HS-5 (cell line): ENCODE measurements around the gene ACSL6.

ENCODE experiments used
- DNase-seq: peaks from one replicate; pipeline ENCODE4 v3.0.0-alpha.2; 2012; ENCODE audit warnings: low read depth

The ACSL6 gene

GRCh38 chr5:132011622-132012343 lies at the start of gene ACSL6:
TSS of gene ACSL6 (minus strand) at chr5:132011658. CDS start at chr5:132011553, 105 bp downstream.
- DNase-seq: no peak

GRCh38 chr5:132060501-132061161 lies 49.2 kb upstream of the ACSL6 start, which contains the start of gene IL3:
TSS of gene IL3 (plus strand) at chr5:132060655. CDS start at chr5:132060707, 52 bp downstream.
- DNase-seq: no peak

GRCh38 chr5:132059696-132060500 lies 48.4 kb upstream of the ACSL6 start:
- no peak for DNase-seq

- DNase-seq: no peak
Observed at GRCh38 chr5:132059043-132059695, 47.7 kb upstream of the ACSL6 start.

GRCh38 chr5:132058646-132059042 lies 47.2 kb upstream of the ACSL6 start:
- DNase-seq: no peak

GRCh38 chr5:132057498-132058255 lies 46.2 kb upstream of the ACSL6 start:
- no peak for DNase-seq

- DNase-seq: no peak
Observed at GRCh38 chr5:132056610-132057497, 45.4 kb upstream of the ACSL6 start.

GRCh38 chr5:132055808-132056609 lies 44.6 kb upstream of the ACSL6 start:
- DNase-seq: no peak

GRCh38 chr5:132055441-132055807 lies 44.0 kb upstream of the ACSL6 start:
- no peak for DNase-seq

- no peak for DNase-seq
Observed at GRCh38 chr5:132054697-132055440, 43.4 kb upstream of the ACSL6 start.

GRCh38 chr5:132054031-132054696 lies 42.7 kb upstream of the ACSL6 start:
- no peak for DNase-seq

- no peak for DNase-seq
Observed at GRCh38 chr5:132053483-132053882, 42.0 kb upstream of the ACSL6 start.

GRCh38 chr5:132052520-132052919 lies 41.1 kb upstream of the ACSL6 start:
- DNase-seq: no peak

- DNase-seq: no peak
Observed at GRCh38 chr5:132050661-132051552, 39.4 kb upstream of the ACSL6 start.

- no peak for DNase-seq
Observed at GRCh38 chr5:132050136-132050535, 38.7 kb upstream of the ACSL6 start.

- no peak for DNase-seq
Observed at GRCh38 chr5:132049559-132049958, 38.1 kb upstream of the ACSL6 start.

GRCh38 chr5:132049093-132049492 lies 37.6 kb upstream of the ACSL6 start:
- DNase-seq: no peak
